DMS 273 (cell line): ENCODE measurements around the gene CAB39.
A peak's percentile ranks its signal among the peaks of the same experiment; 100 is the strongest.

Experiments used
- DNase-seq: peaks from one replicate; lab custom pipeline; 2025; ENCODE audit not compliant: unreplicated experiment; lab: John Stamatoyannopoulos, UW

CAB39 gene

DNA sequence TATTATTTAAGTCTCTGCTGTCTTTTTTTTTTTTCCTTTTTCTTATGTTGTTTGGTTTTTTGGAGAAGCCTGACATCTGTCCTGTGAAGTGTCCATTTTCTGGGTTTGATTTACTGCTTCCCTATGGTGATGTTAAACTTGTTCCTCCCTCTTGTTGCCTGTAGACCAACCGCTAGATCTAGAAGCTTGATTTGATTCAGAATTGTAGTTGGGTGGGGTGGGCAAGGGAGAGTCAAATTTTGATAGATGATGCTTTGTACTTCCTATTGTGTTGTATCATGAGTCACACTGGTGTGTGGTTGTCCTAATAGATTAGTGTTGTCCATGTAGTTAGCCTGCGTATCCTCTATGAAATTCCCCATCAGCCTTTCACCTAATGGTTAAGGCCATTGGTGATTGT, 35.4 kb downstream of the CAB39 start:
- no peak for DNase-seq

DNA sequence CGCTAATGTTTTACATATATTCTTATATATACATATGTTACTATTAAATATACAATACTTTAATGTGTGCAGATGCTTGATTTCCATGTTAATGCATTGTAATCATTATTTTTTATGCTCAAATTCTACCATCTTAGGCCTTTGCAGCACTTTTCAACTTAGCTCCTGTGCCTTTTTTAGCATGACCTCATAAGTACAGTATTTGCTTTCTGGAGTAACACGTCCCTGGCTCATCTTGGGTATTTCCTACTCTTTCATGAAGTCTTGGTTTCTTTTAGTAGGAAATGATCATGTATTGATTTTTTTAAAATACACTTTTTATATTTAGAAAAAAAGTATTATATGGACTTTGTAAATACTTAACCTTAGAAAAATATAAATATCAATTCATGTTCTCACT, 36.5 kb downstream of the CAB39 start:
- DNase-seq: no peak

DNA sequence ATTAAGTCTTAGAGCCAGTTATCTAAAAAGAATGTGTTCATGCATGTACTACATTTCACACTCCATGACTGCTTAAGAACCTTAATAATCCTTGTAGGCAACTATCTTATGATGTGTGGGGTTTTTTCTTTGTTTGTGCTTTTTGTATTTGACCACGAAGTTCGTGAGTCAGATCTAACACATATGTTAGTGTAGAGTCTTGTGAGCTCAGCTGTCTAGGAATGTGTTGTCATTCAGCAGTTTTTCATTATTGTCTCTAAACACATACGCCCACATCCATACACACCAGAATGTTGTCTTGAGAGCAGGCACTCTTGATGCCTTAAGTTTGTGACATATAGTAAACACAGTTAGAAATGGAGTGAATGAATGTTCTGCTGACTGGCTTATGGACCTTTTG, 38.4 kb downstream of the CAB39 start:
- DNase-seq: no peak

DNA sequence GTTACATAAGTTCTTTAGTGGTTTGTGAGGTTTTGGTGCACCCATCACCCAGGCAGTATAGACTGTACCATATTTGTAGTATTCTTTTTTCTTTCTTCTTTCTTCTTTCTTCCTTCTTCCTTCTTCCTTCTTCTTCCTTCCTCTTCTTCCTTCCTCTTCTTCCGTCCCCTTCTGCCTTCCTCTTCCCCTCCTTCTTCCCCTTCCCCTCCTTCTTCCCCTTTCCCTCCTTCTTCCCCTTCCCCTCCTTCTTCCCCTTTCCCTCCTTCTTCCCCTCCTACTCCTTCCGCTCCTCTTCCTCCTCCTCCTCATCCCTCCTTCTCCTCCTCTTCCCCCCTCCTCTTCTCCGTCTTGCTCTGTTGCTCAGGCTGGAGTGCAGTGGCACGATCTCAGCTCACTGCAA, 41.6 kb downstream of the CAB39 start:
- DNase-seq: no peak

DNA sequence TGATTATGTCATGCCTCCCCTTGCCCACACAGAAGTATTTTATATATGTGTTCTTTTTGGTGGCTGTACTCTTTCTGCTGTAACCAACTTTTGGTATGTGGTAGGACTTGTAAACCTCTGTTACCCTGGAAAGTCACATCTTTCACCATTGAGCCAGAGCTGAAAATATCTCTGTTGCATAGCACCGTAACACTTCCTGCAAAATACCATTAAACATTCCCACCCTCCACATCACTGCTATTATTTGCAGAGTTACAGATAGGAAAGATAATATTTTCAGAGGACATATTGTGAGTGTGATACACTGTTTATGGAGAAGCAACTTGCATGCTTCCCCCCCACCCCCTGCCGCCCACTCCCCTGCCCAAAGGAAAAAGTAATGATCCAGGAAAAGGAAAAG, 44.8 kb downstream of the CAB39 start:
- no peak for DNase-seq

DNA sequence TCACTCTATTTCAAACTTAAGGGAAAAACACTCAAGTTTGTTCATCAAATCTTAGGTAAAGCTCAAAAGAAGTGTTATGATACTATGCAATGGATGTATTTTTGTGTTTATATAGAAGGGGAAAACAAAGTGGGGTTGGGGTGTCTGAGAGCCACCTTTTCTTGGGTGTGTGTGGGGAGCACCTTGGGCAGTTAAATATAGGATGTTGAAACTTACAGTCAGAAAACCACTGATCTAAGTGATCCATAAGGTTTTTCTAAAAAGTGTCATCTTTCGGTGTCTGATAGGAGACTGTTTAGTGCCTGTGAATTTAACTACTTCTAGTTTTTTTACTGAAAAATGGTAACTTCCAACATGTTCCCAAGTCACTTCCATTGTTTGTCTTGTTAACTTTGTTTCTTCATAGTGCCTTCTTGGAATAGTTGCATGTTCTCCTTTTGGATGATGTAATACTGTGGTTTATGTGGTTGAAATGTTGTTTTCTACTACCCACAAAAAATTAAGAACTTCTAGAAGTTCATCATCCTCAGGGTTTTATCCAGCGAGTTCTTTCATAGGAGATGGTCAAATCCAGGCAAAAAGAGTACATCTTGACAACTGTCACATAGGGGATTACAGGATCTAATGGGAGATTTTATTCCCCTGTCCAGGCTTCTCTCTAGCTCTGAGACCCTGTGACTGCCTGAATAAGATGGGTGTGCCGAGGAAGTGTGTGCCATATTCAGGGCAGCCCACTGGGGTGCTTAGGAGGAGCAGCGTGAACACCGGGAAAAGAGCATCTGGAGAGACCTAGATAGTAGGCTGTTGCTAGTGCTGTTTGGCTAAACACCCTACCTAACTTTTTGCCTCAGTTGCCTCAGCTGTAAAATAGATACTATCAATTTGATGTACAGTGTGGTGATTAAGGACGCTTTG, 46.2 kb downstream of the CAB39 start:
- no peak for DNase-seq

DNA sequence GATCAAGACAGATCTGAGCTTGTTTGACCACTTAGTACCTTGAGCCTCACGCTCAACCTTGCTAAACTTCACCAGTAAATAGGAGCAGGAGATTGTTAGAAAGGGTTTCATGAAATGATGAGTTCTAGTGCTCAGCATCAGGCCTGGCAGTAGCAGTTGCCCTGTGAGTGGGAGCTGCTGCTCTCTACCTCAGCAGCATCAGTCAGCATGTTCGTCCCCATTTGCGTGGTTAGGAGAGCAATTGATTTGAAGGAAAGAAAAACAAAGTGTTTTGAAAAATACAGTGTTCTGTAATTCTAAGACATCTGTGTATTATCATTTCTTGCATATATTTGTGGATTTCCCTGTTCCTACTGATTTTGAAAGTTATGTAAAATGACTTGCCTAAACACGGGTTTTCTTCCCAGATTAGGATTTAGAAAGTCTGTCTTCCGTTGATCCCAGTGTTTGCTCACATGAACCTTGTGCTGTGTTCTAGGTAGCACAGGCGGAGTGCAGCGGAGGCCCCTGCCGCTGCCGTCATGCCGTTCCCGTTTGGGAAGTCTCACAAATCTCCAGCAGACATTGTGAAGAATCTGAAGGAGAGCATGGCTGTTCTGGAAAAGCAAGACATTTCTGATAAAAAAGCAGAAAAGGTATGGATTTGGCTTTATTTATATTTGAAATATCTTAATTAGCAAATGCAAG, 47.0 kb downstream of the CAB39 start:
- no peak for DNase-seq

DNA sequence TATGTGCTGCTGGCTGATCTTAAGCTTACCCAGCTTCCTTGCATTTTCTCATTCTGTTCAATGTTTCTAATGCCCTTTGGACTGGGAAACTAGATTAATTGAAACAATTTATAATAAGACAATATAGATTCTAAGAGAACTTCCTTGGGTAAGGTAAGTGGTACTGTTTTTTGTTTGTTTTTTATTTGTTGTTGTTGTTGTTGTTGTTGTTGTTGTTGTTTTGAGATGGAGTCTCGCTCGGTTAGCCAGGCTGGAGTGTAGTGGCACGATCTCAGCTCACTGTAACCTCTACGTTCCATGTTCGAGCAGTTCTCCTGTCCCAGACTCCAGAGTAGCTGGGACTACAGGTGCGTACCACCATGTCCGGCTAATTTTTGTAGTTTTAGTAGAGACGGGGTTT, 49.1 kb downstream of the CAB39 start:
- no peak for DNase-seq

DNA sequence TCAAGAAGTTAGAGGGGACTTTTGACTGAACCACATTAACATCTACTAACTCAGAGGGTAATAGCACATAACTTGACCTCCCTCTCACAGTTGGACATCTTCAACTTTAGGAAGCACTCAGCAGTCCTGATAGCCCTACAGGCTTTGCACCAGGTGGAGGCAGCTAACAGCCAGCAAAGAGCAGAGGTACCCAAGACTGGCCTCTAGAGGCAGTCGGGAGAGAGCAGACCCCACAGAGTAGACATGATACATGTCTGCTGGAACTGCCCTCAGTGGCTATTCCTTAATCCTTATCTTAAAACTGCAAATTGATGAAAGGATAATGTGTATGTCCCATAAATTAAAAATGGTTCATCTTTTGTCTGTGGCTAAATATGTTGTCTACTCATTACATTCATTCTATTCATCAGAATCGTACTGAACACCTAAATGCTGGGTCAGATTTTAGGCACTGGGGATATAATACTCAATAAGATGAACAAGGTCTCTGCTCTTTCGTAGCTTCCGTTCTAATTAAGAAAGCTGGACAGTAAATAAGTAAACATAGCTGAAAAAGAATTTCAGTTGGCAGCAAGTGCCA, 49.8 kb downstream of the CAB39 start:
- peak; percentile 45 for DNase-seq

DNA sequence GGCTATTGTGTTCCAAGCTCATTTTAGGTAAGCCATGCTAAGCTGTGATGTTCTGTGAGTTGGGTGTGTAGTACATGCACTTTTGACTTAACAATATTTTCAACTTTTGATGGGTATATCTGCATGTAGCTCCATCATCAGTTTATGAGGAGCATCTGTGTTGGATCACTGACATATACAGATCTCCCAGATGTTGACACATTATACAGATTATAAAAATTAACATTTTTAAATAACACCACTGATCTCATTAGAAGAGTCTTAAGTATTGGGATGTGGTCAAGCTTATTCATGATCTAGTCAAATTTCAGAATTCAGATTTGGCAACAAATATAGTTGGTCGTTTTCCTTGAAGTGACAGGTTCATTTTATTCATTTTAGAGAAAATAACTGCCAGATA, 51.7 kb downstream of the CAB39 start:
- DNase-seq: no peak

DNA sequence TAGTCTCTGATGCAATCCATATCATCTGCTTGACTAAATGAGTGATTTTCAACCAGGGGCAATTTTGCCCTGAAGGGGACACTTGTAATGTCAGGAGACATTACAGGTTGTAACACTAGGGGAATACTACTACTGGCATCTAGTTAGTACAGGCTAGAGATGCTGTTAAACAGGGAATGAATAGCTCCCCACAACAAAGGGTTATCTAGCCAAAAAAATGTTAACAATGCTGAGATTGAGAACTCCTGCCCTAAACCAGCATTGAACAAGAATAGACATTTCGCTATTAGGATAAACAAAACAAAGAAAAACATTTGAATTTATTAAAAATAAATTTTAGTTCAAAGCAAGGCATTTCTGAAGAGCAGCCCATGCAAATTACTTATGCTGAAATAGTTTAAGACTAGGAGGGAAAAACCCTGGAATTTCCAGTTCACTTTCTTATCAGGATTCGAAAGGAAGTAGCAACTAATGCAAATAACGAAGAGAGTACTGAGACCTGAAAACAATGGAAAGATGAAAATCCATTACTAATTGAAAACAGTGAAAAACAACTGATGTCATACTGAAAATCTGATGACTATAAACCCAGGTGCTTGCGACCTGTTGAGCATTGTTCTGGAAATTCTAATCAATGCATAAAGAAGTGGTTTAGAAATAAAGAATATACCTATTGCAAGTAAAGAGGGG, 53.1 kb downstream of the CAB39 start:
- DNase-seq: no peak

DNA sequence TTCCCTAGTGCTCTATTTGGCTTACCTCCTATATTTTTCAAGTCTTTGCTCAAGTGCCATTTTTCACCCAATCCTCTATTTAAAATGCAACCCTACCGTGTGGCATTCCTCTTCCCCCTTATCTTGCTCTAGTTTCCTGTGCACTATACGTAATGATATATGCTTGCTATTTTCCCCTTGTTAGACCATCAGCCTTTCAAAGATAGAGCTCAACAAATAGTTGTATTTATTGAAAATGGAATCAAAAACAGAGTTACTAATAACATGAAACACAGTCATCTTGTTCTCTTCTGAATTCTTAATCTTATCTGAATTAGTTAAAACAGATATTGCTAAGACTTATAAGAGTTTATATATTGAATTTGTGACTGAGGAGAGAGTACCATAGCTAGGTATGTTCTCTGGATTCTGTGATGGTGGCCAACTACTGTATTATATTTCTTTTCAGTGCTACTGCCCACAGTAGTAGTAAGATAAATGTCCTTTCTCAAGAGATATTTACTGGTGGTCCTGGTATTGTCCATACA, 55.3 kb downstream of the CAB39 start:
- no peak for DNase-seq

DNA sequence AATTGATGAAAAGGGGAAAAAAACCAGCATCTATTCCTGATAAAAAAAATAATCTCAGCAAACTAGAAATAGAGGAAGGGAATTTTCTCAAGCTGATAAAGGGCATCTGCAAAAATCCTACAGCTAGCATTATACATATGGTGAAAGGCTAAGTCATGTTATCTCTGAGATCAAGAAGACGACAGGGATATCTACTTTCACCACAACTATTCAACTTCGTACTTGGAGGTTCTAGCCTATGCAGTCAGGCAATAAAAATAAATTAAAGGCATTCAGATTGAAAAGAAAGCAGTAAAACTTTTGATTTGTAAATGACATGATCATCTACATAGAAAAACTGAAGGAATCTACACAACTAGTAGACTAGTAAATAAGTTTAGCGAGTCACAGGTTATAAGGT, 58.2 kb downstream of the CAB39 start:
- DNase-seq: no peak

DNA sequence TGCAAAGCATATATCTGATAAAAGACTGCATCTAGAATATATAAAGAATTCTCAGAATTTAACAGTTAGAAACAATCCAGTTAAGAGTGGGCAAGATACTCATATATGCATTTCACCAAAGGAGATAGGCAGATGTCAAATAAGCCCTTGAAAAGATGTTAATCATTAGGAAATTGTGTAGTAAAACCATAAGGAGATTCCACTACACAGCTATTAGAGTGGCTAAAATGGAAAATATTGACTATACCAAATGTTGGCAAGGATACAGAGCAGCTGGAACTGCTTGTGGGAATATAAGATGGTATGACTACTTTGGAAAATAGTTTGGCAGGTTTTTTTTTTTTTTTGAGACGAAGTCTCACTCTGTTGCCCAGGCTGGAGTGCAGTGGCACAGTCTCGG, 59.5 kb downstream of the CAB39 start:
- DNase-seq: no peak

DNA sequence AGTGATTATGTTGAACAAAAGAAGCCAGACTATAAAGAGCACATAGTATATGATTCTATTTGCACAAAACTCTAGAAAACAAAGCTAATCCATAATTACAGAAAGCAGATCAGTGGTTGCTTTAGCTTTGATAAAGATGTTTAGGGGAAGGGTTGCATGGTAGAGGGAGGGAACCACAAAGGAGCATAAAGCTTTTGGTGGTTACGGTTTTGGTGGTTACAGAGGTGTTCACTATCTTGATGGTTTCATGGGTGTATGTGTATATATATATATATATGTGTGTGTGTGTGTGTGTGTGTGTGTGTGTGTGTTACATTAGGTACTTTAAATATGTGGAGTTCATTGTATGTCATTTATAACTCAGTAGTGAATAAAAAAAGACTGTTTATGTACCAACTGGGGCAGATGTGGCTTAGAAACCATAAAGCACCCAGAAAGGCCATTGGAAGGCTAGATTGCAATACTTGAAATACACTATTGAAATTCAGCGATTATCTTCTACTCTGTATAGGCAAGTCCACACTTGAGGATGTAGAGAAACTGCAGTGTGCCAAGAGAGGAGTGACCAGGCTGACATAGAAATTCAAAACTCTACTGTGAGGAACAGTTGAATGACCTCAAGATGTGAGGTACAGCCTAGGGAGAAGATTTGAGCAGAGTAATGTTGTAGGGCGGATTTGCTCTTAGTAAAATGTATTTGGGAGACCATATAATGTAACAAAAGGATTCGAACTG, 60.6 kb downstream of the CAB39 start:
- no peak for DNase-seq

DNA sequence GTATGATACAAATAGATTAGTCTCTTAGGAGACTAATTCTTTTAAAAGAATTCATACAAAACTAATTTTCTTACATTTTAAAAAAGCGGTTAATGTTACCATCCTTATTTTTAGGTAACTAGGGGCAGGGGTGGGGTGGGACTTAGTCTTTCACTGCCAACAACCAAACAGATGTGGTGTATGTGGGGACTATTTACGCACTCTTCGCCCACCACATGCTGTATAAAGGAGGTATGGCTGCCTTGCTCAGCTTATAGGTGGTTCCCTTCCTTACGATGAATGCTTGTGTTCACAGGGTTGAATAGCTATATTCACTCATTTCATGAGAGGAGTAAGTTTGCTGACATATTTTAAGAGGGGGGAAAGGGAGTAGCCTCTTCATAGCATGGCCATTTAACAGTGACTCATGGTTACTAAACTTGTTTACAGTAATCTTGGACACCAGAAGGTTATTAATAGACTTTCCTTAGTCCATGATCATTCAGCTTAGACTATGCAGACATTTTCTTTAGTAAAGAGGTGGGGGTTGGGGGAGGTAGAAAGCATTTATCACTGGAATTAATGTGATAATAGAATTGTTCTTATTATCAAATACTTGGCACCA, 61.8 kb downstream of the CAB39 start:
- DNase-seq: no peak

DNA sequence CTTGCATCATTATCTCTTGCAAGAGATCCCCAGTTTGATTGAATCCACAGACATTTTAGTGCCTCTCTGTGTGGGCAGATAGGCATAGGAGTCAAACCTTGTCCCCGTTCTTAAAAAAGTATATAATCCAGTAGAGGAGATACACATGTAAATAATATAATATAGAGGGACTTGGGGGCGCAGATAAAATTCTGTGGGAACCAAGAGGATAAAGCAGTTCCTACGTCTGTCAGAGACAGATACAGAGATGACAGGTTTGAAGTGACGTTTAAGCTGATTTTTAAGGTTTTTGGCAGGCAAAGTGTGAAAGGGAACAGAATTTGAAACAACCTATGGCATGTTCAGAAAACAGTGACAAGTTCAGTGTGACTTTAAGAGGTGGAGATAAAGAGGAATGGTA, 63.1 kb downstream of the CAB39 start:
- DNase-seq: no peak

DNA sequence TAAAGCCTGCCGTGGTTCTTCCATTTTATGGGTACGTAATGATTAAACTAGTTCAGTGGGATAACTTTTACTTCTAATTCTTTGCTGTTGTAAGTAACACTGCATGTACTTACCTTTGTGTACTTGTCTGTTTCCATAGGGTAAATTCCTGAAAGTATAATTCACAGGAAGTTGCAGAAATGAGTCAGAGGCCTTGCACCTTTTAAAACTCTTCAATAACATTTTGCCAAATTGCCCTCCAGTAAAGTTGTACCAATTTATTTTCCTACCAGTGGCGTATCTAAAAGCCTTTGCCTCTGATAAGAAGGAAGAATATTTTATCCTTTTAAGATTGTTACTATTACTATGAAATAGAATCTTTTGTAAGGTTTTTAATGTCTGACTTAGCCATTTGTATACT, 65.1 kb downstream of the CAB39 start:
- no peak for DNase-seq

DNA sequence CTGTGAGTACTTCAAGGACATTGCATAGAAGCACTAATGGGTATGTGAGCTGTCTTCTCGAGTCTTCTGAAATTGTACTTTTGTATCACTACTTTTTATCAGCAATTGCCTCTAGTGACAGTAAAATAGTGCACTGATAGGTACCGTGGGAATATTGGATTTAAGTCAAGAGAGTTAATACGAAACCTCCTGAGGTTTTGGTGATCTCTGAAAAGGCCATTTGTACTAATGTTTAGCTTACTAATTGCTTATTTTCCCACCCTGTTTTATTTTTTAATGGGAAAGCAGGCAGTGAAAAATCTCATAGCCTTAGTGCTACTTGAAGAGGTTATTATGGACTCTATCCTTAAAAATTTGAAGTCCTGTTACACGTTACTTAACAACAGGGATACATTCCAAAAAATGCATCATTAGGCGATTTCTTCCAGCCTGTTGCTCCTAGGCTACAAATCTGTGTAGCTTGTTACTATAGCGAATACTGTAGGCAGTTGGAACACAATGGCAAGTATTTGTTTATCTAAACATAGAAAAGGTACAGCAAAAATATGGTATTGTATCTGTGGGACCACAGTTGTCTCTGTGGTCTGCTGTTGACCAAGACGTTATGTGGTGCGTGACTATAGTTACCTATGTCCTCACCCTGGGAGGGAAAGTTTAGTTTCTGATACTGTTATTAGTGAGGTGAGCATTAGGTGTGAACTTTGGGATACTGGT, 65.9 kb downstream of the CAB39 start:
- no peak for DNase-seq

DNA sequence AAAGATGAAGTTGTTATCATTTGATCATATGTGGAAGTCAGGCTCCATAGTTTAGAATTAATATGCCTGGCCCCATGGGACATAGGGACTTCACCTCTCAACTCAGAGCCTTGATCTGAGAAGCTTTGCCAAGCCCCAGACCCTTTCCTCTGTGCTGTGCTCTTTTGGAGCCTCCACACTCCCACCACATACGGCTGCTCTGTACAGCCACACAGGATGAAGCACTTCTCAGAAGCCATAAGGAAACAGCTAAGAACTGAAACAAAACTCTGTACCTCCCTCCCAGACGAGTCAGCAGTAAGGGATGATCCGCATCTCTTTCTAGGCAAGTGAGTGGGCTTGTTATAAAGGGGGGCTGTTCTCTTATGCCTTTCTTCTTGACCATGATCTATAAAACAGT, 66.5 kb downstream of the CAB39 start:
- DNase-seq: no peak
